ENCODE measurements around the gene ADGRF4. TPM values are rescaled to one million over a fixed set of nuclear protein-coding genes. Genes with fewer than 3 reads are reported as not detected.

ADGRF4 gene
- polyA plus RNA-seq, 1 donor from 2014 or later, result not detected

Other genes with a start within 250 kb of the ADGRF4 start
- 11.1 and 16.8 TPM in 2 replicates for gene CD2AP, start 220.8 kb upstream of the ADGRF4 start, polyA plus RNA-seq
- 0.10 and 0.44 TPM in 2 replicates for gene OPN5, start 83.5 kb downstream of the ADGRF4 start, polyA plus RNA-seq